A204.1 (cell line): ENCODE results near the gene CRB2.

Source experiments
- FAIRE-seq: peaks from 2 replicates; lab custom pipeline; 2012; peaks lifted over from hg19 to GRCh38; lab: Jason Lieb, UNC

CRB2 gene

DNA sequence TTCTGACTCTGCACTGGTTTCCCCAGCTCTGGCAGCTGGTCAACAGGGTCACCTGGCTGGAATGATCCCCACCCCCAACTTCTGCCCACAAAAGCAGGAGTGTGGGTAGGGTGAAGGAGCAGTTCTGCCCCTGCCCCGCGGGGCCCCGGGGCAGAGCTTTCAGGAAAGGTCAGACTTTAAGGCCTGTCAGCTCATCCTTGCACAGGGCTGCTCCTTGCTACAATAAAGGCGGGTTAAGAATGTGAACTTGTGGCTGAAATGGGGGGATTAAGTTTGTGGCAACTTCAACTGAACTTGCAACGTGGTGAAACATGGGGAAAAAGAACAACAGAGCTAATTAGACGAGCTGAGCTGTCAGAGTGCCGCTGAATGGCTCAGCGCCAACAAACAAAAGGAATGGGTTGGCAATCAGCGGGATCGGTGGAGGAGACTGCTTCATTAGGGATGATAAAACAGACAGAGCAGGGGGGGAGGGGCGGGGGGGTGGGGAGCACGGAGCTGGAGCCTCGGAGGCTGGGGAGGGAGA is 50.8 kb downstream of the CRB2 start:
- FAIRE-seq = no peak

DNA sequence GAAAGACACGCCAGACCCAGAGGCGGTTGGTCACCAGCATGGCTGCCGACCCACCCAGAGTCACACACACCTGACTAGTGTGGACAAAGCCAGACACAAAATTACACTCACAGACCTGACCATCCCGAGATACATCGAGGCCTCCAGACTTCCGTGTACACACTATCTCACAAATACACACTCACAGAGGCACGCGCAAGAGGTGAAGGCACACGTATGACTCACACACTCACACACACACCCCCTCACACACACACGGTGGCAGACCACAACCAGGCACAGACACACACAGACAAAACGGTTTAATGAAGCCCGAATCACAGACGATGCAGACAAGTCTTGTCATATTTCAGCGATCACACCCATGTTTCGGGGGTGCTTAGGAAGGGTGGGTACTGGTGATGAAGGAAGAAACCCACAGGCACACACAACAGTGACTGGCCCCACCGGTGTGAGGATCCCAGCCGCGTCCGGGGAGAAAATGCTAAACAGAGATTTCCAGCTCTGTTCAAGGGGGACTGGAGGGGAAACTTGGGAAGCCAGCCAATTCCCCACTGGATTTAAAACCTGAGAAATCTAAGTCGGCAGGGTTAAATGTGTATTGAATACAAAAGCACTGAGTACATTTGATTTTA is 51.3 kb downstream of the CRB2 start:
- no peak for FAIRE-seq

DNA sequence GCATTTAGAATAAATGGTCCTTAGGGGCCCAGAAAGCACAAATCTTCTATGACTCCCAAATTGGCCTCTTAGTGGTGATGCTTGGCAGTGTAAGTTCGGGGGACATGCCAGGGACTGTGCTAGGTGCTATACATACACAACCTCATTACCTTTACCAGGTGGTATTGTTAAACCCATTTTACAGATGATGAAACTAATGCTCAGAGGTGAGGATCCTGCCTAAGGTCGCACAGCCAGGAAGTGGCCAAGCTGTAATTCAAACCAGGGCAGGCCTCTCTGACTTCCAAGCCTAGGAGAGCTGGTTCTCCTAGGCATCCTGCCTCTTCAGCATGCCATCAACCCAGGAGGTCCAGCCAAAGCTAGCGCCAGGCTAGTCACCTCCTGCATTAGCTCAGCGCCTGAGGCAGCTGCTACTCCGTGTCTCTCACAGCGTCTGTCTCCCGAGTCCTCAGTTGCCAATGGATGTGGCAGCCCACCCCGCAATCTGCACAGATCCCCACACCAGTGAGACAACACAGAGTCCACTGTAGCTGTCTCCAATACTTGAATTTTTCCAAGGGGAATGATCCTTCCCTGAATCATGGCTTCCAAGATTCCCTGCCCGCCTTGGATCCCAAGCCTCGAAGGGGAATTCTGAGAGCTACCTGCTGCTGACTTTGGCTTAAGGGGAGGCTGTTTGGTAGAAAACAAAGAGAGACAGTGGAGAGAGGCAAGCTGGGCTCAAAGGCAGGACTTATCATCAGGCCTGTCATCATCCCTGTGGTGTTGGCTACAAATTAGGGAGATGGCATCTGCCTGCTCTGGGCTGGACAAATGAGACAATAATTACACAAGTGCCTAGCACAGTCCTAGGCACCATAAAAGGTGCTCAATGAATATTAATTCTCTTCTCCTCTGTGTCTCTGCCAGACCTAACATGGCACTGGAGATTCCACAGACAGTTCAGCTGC is 52.6 kb downstream of the CRB2 start:
- no peak for FAIRE-seq

DNA sequence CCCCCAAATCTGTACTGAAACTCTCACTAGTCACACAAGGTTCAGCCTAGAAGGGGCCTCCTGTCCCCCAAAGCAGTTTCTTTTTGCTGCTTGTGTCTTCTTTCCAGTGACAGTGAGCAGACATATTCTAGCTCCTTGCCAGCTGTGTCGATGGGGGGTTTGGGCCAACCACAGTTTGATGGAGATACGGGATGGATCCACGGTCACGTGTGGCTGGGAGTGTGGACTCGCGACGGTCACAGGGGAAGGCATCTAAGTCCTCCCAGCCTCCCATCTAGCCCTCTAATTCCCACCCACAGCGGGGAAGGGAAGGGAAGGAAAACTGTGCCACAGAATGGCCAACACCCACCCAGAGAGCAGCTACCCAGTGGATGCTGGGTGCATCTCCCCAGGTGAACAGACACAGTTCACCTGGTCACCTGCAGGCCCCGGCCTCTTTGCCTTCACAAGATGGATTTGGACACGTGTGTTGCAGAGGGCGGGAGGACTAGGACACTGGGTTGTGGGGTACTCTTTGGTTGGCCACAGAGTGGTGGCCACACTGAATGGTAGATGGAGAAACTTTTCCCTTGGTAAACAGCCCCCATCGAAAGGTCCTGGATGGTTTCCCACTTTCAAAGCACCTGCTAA is 54.4 kb downstream of the CRB2 start:
- FAIRE-seq = no peak

DNA sequence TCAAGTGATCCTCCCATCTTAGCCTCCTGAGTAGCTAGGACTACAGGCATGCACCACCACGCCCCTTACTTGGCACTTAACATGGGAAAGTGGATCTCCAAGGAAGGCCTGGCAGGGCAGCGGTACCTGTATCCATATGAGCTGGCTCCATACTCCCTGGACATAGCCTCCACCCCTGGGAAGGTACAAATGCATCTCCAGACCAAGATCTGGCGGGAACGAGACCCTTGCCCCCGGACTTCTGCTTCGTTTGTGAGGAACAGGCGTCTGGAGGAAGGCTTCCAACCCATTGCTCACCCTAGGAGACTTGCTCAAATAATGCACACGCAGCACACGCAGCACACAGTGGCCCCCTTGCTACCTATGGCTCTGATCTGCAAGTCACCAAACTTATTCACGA is 55.2 kb downstream of the CRB2 start:
- no peak for FAIRE-seq

DNA sequence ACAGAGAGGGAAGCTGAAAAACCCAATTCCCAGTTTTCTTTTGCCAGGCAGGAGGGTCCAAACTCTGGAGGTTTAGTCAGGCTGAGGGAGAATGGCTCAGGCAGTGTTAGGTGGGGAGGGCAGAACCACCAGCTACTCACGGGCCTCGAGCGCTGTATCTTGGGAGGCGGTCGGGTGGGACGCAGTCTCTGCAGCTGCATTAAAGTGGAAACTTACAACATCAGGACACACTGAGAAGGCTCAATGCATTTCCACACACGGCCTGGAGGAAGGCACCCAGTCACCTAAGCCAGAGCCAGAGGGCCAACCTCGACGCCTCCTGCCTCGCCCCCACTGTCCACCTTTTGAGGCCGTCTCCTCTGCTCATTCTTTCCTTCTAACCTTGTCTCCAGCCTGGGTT is 55.6 kb downstream of the CRB2 start:
- no peak for FAIRE-seq

DNA sequence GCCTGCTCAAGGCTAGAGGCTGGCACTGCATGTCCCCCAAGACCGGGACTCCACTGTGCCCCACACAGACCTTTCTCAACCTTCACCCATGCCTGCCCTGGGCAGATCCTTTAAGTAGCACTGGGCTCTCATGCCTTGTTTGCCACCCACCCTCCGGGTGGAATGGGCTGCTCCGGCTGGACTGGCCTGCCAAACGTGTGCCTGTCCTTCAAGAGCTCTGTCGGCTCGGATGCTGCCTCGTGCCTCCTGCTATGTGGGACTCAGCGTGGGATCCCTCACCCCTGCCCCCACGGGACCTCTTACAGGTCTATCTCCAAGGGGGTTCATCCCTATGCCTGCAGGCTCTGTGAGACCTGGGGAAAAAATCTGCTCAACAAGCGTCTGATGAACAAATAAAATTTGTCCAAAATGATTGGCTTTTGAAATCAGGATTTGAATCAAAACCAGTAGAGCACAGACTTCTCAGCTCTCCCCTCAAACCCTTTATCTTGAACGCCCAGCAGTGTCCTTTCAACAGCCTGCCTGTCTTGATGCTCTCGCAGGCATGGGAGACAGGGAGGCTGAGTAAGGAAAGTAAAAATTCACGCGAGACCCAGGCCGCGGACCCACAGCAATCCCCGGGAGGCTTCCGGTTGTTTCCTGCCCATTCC is 56.3 kb downstream of the CRB2 start:
- FAIRE-seq = no peak

DNA sequence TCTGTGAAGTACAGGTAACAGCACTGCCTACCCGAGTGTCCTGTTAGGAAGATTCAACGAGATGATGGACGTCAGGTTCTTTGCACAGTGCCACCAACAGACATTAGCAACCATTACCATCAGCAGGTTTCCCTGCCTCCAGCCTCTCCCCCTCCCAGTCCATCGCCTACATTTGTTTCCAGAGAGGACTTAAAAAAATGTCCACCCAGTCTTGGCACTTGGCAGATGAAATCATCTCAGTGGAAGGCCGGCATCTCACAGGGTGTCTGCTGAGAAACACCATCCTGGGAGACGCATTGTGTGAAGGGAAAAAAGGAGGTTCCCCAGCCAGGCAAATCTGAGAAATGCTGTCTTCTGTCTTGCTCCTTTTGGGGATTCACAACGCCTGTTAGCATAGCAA is 58.2 kb downstream of the CRB2 start:
- no peak for FAIRE-seq

DNA sequence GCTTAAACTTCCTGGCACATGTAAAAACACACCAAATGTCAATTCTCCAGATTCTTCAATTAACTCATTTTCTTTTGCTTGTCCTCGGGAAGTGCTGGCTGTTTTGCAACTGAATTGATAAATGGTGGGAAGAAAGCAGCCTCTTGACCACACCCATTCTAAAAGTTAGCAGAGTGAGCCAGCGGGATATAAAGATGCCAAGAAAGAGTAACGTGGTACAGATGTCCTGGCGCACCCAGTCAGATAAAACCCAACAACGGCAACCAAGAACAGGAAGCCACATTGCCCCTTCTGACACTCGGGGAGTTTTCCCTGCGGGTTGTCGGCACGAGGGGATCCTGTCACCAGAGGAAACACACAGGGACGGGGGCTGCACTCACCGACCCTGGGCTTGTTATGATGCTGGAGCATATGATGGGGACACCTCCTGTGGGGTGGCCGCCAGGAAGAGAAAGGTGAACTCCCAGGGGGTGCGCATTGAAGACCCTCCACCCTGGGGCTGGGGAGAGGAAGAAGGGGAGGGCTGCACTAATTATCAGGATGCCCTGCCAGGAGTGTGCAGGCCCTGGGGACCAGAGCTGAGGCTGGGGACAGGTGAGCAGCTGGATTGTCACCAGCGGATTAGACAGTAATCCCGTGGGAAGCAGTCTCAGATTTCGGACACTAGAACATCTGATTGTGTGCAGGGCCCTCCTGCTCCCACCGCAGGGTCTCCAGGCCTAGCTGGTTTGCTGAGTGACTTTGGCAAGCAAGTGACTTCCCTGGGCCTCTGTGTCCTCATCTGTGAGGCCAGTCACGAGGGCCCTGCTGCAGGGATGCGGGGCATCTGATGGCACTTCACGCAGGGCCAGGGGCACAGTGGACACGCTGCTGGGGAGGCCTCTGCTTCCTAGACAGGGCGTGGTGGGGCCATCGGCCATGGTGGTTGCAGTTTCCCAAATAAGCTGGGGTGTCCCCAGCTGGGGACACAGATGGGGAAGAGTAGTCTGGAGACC is 59.2 kb downstream of the CRB2 start:
- FAIRE-seq = no peak

DNA sequence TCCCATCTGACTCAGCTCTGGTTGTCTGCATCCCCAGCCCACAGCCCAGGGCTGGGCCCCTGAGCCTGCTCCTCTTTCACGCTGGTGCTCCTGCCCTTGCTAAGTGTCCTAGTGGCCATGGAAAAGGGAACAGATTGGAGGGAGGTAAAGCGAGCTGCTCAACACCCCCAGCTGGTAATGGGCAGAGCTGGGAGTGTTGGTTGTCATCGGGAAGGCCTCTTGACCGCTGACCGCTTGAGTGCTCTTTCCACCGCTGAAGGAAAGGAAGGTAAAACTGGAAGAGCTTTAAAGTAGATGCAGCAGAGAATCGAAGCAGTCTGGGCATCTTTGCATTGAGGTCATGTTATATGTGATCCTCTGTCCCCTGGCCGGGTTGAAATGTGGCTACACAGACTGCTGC is 60.2 kb downstream of the CRB2 start:
- no peak for FAIRE-seq

DNA sequence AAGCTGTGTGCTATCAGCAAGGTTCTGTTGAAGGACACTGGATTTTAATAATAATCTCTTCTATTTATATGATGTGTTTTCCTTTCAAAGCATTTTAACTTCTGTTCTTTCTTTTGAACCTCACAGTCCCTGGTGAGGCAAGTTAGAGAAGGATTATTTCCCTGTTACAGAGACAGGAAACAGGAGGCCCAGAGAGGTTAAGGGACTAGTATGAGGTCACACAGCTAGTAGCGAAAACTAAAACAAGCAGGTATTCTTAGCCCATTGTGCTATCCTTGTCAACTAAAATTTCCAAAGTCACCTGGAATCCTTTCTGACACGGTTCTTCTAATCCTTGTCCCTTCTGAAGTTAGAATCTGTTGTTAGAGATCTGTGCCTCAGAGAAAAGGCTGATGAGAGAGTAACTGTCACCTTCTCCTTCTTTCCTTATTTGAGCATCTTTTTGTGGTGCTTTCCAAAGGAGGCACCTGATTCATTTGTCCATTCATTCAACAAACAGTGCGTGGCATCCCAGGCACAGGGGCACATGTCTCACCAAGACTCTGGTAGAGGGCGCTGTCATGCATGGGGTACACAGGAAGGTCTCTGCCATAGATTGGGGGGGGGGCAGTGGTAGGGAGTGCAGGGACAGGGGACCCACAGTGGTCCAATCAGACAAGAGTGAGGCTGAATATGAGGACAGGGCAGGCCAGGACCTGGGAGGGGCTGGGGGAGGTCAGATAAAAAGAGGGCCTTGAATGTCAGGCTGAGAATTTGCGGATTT is 61.5 kb downstream of the CRB2 start:
- no peak for FAIRE-seq

DNA sequence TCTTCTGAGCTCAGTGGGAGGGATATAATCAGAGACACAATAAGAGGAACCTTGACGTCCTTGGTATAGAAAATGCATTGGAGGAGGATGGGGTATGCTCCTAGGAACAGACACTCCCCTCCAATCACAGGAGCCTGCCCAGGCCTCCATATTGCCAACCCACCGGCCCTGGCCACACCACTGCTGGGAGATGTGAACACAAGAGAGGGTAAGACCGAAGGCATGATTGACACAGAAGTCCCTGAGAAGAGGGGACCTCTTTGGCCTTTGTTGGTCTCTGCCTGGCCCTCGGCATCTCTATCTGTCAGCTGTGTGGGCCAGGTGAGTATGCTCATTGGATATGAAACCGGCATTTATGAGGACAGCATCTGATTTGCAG is 62.0 kb downstream of the CRB2 start:
- FAIRE-seq = no peak

DNA sequence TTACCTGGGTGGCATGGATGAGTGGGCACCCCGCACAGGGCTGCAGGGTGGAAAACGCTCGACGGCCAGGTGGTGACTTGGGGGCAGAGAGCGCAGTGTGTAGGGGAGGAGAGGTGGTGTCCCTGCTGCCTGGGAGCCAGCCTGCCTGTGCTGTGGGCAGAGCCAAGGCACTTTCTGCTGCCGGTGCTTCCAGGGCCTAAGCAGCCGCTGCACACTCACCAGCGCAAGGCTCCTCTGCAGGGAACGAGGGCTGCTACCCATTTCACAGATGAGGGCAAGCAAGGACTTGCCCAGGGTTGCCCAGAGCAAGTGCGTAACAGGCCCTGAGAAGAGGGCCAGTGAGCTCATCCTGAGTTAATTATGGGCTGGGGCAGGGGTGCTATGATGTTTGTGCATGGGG is 62.5 kb downstream of the CRB2 start:
- no peak for FAIRE-seq

DNA sequence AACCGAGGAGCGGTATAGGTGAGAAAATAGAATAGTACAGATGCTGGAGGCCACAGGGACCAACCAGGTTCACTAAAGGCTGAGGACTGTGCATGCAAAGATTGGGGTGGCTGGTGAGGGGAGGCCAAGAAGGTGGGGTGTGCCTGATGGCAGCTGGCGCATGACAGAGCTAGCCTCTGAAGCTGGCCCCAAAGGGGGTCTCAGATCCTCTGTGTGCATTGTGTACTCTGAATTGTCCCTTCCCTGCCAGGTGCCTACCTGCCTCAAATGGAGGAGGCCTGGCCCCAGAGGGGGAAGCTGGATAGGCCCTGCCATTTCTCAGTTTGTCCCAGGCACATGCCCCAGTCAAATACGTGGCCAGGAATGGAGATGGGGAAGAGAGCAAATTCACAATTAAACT is 63.1 kb downstream of the CRB2 start:
- no peak for FAIRE-seq

DNA sequence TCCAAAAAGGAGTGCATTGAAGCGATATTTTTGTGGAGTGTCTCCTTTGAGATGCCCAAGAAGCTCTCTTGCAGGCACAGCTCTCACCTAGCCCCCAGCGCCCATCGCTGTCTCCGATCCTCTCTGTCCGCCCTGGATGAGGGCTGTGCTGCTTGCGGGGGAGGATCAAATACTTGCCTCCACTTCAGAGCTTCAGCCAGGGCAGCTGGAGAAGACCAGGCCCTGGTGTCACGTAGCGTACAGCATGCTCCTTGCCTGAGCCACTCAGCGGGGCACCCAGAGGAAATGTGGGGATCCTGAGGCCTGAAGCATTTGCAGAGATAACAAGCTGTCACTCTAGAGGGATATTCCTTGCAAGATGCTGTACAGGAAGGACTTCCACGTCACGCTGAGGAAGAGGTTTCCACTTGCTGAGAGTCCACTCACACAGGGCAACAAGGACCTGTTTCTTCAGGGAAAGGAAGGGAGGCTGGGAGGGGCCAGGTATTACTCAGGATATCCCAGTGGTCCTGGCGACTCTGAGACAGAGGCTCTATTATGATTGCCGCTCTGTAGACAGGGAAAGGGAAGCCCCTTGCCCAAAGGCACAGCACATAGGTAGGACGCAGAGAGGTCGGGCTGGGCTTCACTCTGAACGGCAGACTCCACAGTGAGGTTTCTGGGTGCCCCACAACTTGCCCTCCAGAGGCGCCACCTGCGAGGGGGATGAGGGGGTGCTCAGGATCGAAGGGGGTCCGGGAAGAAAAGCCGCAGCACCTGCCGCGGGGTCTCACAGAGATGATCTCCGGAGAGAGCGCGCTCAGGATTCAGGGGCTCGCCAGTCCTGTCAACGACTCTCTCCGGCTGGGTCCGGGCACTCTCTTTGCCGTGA is 64.0 kb downstream of the CRB2 start:
- FAIRE-seq = no peak

DNA sequence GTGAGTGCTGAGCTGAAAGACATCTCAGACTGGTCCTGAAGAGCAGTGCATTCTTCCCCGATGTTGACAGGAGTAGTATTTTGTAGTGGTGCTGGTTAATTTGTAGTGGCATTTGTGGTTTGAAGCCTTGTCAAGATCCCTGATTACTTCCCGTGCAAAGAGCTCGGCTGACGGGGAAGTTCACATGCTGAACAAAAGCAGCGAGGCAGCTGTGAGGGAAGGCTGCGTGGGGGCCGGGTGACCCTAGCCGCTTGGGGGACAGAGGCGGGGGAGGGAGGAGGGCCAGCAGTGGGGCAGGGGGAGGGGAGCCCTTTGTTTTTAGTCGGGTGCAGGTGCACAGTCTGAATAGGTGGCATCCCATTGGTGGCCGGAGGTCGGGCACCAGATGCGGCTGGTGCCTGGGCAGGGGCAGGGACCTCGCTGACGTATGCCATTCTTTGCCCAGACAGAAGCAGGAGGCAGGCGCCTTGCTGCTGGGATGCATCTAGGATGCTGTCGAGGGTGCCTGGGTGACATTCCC is 64.7 kb downstream of the CRB2 start:
- FAIRE-seq = no peak

DNA sequence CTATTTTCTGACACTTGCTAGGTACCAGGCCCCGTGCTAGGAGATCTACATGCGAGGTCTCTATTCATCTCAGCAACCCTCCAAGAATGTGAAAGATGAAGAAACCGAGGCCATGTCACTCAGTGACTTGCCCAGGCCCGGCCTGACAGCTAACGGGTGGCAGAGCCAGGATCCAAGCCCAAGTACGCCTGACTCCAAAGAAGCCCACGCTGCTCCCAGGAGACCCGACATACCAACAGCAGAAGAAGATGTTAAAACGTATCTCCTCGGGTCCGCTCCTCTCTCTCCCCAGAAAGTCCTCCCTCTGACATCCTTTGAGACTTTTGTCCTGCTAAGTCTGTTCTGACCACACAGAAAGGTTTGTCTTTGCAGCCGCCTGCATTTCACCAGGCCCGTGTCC is 65.2 kb downstream of the CRB2 start:
- FAIRE-seq = no peak

DNA sequence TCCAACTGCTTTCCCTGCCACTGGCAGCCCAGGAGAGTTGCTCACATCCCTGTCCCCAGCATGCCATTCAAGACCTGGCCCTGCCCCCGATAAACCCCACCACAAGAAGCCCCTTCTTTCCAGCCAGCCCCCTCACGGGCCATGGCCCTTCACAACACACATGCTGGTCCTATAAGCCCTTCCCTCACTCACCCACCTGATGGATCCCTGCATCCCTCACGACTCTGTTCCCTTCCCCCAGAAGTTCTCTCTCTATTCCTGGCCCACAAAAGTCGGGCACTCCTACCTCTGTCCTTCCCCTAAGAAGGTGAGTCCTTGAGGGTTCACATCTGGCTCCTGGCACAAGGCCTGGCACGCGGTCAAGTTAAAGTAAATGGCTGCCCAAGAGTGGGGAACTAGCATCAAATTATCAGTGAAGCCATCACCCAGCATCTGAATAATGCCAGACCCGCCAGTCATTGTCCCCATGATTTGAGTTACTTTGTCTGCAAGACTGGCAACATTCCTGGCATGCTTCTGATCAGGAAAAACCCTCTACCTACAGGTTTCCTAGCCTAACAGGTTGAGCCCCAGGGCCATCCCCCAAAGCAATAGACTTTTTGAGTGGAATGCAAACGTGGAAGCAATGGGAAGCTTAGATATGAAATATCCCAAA is 65.9 kb downstream of the CRB2 start:
- no peak for FAIRE-seq
